ENCODE measurements around the gene DNAJC5.
"Not testable (repeated sequence)": the region's sequence is repeated elsewhere in the genome, so short reads cannot be mapped to it uniquely, and the experiment has no call there.

The DNAJC5 gene

DNA sequence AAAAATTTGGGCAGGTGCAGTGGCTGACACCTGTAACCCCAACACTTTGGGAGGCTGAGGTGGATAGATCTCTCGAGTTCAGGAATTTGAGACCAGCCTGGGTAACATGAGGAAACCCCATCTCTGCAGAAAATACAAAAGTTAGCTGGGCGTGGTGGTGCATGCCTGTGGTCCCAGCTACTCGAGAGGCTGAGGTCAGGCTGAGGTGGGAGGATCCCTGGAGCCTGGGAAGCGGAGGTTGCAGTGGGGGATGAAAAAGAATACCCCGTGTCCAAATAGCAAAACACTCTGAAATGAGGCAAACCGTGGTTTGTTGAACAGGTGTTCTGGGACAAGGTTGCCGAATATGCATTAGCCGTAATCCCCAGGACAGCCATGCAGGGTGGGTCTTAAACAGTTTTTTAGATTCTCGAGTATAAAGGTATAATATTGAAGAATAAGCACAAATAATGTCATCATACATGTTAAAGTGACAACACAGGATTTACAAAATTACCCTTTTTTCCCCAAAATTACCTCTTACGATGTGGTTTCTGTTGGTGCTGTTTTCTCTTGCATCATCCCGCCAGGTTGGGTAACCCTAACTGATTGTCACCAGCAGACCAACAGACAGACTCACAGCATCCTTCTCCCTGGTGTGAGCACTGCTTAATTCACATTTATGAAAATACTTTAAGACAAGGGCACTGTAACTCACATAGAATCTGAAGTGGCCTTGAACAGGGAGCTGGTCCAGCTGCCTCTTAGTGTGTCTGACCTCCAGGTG, 9.1 kb downstream of the DNAJC5 start:
- no peak for DNase-seq

DNA sequence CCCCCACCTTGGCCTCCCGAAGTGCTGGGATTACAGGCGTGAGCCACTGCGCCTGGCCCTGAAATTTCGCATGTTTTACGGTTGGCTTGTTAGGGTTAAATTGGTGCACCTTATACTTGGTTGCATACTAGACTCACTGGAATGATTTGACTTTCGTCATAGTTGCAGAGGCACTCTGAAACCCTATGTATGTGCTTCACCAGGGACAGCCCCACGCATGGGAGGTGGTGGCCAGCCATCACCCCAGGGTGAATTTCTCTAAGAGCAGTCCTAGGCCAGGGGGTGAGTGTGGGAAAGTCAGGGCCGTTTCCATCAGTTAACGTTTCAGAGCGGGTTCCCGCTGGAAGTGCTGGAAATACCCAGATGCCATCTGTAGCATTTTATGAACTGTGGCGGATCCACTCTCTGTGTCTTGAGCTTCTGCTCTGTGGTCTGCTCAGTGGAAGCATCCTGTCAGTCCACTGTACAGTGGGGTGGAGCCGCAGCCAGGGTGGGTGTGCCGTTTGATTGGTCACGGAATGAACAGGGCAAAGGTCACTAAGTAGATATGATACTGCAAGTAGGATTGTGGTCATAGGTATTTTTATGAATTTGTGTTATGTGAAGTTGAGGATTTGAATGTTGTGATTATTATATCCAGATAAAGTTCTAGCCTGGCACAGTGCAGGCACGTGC, 13.2 kb downstream of the DNAJC5 start:
- no peak for DNase-seq

GRCh38 chr20:63911176-63911575, 16.2 kb downstream of the DNAJC5 start:
- peak; percentile 18 for DNase-seq

GRCh38 chr20:63913768-63914167, 18.8 kb downstream of the DNAJC5 start:
- DNase-seq, result no peak

GRCh38 chr20:63915471-63915870, 20.5 kb downstream of the DNAJC5 start:
- DNase-seq, result no peak

GRCh38 chr20:63916371-63916939, 21.5 kb downstream of the DNAJC5 start:
- DNase-seq, result not testable (repeated sequence)

DNA sequence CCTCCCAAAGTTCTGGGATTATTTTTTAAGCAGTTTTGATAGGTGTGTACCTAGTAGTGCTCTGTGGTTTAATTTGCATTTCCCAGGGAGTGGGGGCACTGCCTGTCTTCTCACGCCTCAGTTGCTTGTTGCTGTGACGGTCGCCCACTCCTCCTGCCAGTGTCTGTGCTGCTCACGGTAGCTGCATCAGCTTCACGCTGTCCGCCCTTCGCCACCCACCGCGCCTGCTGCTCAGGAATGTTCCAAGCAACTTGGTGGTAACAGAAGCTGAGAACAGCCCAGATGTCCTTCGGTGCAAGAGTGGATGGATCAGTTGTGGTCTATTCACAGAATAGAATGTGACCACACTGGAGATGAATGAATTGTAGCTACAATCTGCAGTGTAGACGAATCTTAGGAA, 22.9 kb downstream of the DNAJC5 start:
- DNase-seq, result no peak

GRCh38 chr20:63919130-63919529, 24.2 kb downstream of the DNAJC5 start:
- no peak for DNase-seq

DNA sequence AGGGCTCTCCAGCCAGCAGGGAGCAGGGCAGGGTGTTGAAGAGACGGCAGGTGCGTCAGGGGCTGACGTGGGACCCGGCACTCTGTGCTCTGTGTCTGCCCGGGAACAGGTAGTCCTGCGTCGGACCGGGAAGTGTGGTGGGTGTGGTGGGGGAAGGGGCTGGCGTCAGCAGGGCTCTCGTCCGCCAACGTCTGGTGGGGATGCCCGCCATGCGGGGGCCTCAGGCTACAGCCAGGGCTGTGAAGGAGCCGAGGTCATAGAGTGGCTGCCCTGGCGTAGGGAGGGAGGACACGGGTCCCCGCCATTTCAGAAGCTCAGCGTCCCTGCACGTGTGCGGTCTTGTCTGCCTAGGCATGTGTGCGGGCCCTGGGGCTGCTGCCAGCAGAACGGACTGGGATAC, 25.3 kb downstream of the DNAJC5 start:
- DNase-seq, result no peak

DNA sequence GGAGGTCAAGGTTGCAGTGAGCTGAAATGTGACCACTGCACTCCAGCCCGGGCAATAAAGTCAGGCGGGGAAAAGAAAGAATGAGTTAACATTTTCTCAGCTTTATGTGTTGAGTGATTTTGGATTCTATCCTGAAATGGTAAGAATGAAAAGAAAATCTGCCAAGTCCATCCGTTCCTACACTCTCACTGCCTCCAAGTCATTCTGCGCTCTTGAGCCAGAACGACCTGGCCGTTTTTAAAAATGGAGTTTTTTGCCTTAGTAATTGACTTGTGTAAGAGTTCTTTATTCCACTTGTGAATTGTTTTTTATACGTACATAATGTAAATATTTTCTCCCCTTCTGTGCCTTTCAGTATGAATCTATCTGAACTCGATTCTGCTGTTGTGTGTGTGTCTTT, 28.7 kb downstream of the DNAJC5 start:
- no peak for DNase-seq

DNA sequence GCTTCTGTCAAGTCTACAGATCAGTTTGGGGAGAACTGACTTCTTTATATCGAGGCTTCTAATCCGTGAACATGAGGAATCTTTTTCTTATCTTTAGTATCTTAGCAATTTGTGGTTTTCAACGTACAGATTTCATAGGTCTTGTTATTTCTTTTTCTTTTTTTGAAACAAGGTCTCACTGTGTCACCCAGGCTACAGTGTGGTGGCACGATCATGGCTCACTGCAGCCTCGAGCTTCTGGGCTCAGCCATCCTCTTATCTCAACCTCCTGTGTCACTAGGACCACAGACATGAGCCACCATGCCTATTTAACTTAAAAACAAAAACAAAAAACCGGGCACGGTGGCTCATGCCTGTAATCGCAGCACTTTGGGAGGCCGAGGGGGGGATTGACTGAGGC, 29.3 kb downstream of the DNAJC5 start:
- no peak for DNase-seq

- DNase-seq, result no peak
These were observed 31.4 kb downstream of the DNAJC5 start for GRCh38 chr20:63926298-63926697.

- DNase-seq, result no peak
These were observed 34.1 kb downstream of the DNAJC5 start for GRCh38 chr20:63929071-63929470.

GRCh38 chr20:63929473-63929883, 34.6 kb downstream of the DNAJC5 start:
- DNase-seq, result not testable (repeated sequence)

DNA sequence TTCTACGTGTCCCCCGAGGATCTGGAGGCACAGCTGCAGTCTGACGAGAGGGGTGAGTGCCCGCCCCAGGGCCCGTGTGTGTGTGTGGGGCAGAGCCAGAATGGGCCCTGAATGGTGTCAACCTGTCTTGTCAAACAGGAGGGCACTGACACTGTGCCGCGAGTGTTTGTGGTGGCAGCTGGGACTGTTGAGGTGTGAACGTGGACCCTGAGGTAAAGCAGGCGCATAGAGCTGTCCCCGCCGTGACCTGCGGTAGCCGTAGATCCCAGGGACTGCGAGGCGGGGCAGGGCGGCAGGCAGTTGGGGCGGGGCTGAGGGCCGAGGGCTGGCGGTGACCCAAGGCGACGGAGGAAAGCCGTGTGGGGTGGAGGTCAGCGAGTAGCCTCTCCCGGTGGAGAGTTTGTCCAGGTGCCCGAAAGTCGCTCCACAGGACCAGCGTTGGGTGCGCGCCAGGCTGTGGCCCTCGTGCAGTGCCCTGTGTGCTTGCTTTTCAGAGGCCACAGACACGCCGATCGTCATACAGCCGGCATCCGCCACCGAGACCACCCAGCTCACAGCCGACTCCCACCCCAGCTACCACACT, 36.1 kb downstream of the DNAJC5 start:
- no peak for DNase-seq

GRCh38 chr20:63931735-63932134, 36.8 kb downstream of the DNAJC5 start:
- DNase-seq, result no peak

DNA sequence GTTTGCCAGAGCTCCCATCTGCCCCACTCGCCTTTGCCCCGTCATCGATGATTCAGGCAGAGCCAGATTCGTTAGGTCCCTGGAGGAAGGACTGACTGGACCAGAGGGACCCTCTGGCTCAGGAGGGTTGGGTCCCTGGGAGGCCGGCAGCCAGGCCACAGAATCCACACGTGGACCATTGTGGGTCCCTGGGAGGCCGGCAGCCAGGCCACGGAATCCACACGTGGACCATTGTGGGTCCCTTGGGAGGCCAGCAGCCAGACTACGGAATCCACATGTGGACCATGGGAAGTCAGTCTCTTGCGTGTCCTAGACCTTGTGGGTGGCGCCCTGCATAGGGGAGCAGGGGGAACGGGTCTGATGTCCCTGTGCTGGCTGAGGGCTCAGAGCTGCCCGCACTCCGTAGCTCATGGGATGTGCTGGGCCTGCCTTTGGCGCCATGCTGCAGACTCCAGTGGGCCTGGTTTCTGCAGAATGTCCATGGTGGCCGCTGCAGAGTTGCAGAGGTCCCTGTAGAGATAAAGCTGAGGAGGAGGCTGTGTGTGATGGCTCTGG, 37.8 kb downstream of the DNAJC5 start:
- no peak for DNase-seq

DNA sequence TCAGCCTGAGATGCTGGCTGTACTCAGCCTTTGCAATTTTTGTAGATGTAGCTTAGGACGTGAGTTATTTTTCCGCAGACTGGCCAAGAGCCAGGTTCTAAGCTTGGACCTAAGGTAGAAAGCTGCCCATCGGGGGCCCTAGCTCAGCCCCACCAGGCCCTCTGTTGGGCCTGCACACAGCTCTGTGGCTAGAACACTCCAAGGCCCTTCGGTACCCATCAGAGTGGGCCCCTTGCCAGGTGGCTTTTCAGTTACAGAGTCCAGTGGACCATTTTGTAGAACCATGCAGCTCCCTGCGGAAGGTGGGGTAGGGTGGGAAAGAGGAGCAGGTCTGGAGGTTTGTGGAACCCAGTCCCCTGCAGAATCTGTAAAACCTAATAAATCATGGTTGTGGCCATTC, 38.7 kb downstream of the DNAJC5 start:
- DNase-seq, result no peak

GRCh38 chr20:63934271-63935068, 39.5 kb downstream of the DNAJC5 start:
- DNase-seq, result no peak

DNA sequence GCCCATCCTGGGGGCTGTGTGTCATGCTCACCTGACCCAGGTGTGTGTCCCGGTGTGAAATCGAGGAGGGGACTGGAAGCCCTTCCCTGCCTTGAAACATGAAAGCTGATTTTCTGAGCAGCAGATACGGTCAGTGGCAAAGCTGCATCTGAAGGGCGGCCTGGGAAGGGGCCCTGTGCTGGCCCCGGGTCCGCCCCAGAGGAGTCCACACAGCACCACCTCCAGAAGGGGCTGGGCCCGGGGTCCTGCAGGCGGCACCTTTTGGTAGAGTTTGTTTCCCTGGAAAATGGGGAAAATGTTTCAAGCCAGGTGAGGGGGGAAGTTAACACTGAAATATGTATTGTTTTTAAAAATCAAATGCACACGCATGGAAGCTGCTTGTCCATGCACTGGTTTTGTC, 40.5 kb downstream of the DNAJC5 start:
- no peak for DNase-seq

DNA sequence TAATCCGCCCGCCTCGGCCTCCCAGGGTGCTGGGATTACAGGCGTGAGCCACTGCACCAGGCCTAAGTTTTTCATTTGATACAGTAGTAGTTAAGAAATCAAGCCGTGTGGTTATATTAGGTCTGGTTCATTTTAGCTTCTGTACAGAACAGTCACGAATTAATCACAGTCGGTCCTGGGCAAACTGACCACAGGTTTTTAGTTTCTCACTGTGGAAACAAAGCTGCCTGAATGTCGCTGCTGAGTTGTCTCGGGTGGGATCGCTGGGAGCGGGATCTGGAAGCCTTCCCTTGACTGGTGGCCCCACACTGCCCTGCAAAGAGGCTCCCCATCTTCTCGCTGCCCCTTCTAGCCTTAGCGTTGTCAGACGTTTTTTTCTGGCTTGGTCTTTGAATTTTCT, 42.7 kb downstream of the DNAJC5 start:
- DNase-seq, result no peak

Measured in right kidney (tissue), 1 donor.